Lung (tissue), 12 donors: Measurements from ENCODE around the gene UBE2I. TPM values are rescaled to one million over a fixed set of nuclear protein-coding genes. Genes with fewer than 3 reads are reported as not detected.
"Not testable (repeated sequence)": the region's sequence is repeated elsewhere in the genome, so short reads cannot be mapped to it uniquely, and the experiment has no call there.

ENCODE experiments used
- ATAC-seq: fragments of 200-7000 bp; cut with Tn5 transposase; one replicate; pipeline ENCODE4 v1.9.1; 2020; ENCODE audit warnings: moderate number of reproducible peaks; ENCODE audit not compliant: insufficient read depth, low FRiP score
- DNase-seq, 3 donors: peaks; one replicate each; pipeline ENCODE4 v3.0.0-alpha.2; 2013 to 2017
- H3K27ac ChIP-seq, 2 donors: one replicate each; pipeline ENCODE4 v1.5.1; 2013; ENCODE audit warnings: mild to moderate bottlenecking in 2 of 2, moderate library complexity in 2 of 2, control low read depth in 1 of 2, inconsistent platforms in 1 of 2, low read depth in 1 of 2, low read length in 1 of 2
- H3K27me3 ChIP-seq, 3 donors: one replicate each; pipeline ENCODE4 v1.5.1; 2013; ENCODE audit warnings: low read length in 2 of 3; ENCODE audit not compliant: control insufficient read depth in 3 of 3, insufficient read depth in 3 of 3
- H3K36me3 ChIP-seq, 4 donors: one replicate each; pipeline ENCODE4 v1.5.1; 2013; ENCODE audit warnings: low read length in 4 of 4, mild to moderate bottlenecking in 1 of 4, moderate library complexity in 1 of 4; ENCODE audit not compliant: control insufficient read depth in 4 of 4, insufficient read depth in 4 of 4
- H3K4me1 ChIP-seq, 5 donors: one replicate each; pipeline ENCODE4 v1.5.1; 2013; ENCODE audit warnings: low read length in 5 of 5, mild to moderate bottlenecking in 2 of 5, moderate library complexity in 1 of 5; ENCODE audit not compliant: control insufficient read depth in 5 of 5, insufficient read depth in 5 of 5
- H3K4me3 ChIP-seq: one replicate; pipeline ENCODE4 v1.5.1; 2013; ENCODE audit warnings: mild to moderate bottlenecking, control low read depth, moderate library complexity
- H3K9ac ChIP-seq, 2 donors: one replicate each; pipeline ENCODE4 v1.5.1; 2013; ENCODE audit warnings: low read length in 2 of 2, control low read depth in 1 of 2; ENCODE audit not compliant: insufficient read depth in 1 of 2
- H3K9me3 ChIP-seq, 4 donors: one replicate each; pipeline ENCODE4 v1.5.1; 2013; ENCODE audit warnings: low read length in 3 of 4, mild to moderate bottlenecking in 1 of 4, moderate library complexity in 1 of 4; ENCODE audit not compliant: control insufficient read depth in 4 of 4, insufficient read depth in 3 of 4
- WGBS, 2 donors: extraction: QIAGEN DNeasy Blood & Tissue Kit; methylation state at CpG; one replicate each; pipeline ENCODE4 v1.1.7; 2013; 5-methylcytosine and 5-hydroxymethylcytosine counted together
- polyA plus RNA-seq, 2 donors: library from polyadenylated mRNA; stranded (reverse); fragments of 200-250 nt; gene quantifications; one replicate each; pipeline ENCODE4 v1.2.1, GENCODE V29; 2013
- total RNA-seq, 2 donors: library from RNA; depleted of rRNA in 1 of 2; stranded (reverse); fragments of >200 nt in 1 of 2; gene quantifications; one replicate each; pipeline ENCODE4 v1.2.1, GENCODE V29; 2014 to 2021
- TF ChIP-seq, protein P1 (sequence below): IDR thresholded peaks from 2 replicates; pipeline ENCODE4 v1.5.1; 2012; ENCODE audit warnings: mild to moderate bottlenecking; ENCODE audit errors: control extremely low read depth, extremely low read depth
- donor health status: control.
- donor health status: control.
- donor health status: Bipolar disorder and iron deficiency.
- donor health status: healthy.
- donor health status: DM: yes; HTN: yes; CAD: no.

Gene UBE2I
- total and polyA plus RNA-seq, 4 donors = 63.9 to 96.8 (median 81.5) TPM

DNA sequence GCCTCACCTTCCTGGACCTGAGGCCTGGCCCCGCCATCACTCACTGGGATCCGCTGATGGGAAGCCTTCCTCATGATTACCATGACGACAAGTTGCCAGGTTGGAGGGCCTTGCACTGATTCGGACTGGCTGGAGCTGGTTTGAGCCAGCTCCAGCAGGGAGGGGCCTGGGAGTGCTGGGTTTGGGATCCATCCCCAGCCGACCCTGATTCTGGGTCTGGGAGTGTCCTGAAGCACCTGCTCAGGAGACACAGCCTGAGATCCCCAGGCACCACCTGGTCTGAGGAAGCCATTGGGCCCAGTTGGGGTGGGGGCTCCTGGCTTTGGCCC is 18.1 kb downstream of the UBE2I start:
- DNase-seq (no peak), ATAC-seq (no peak)
- Histone ChIP-seq H3K4me3 (no peak overlapping the region), H3K27ac (no peak overlapping the region), H3K27me3 (peaks cover 0 to 13% (median 10%) of the 10 kb centered on the region in 3 donors), H3K4me1 (peaks cover 0 to 13% (median 13%) of the 10 kb centered on the region in 5 donors), H3K9me3 (peaks cover 0 to 5% (median 0%) of the 10 kb centered on the region in 4 donors), H3K9ac (no peak overlapping the region), H3K36me3 (peaks cover 4 to 32% (median 6%) of the 10 kb centered on the region in 4 donors)
- WGBS, 2 donors = 73 to 84% methylated on average over 5 of the region's 5 CpGs
- TF ChIP-seq, protein P1, sequence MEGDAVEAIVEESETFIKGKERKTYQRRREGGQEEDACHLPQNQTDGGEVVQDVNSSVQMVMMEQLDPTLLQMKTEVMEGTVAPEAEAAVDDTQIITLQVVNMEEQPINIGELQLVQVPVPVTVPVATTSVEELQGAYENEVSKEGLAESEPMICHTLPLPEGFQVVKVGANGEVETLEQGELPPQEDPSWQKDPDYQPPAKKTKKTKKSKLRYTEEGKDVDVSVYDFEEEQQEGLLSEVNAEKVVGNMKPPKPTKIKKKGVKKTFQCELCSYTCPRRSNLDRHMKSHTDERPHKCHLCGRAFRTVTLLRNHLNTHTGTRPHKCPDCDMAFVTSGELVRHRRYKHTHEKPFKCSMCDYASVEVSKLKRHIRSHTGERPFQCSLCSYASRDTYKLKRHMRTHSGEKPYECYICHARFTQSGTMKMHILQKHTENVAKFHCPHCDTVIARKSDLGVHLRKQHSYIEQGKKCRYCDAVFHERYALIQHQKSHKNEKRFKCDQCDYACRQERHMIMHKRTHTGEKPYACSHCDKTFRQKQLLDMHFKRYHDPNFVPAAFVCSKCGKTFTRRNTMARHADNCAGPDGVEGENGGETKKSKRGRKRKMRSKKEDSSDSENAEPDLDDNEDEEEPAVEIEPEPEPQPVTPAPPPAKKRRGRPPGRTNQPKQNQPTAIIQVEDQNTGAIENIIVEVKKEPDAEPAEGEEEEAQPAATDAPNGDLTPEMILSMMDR = no peak

DNA sequence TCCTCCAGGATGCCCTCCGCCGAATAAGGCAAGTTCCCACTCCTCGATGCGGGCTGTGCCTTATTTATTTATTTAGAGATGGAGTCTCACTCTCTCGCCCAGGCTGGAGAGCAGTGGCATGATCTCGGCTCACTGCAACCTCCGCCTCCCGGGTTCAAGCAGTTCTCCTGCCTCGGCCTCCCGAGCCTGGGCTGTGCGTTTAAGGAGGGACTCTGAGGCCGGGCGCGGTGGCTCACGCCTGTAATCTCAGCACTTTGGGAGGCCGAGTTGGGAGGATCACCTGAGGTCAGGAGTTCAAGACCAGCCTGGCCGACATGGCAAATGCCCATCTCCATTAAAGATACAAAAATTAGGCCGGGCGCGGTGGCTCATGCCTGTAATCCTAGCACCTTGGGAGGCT is 18.7 kb downstream of the UBE2I start:
- ATAC-seq, DNase-seq, H3K9me3 ChIP-seq, H3K4me3 ChIP-seq, H3K27ac ChIP-seq, H3K9ac ChIP-seq: not testable (repeated sequence)
- WGBS, 2 donors = 90 to 91% methylated on average over 20 of the region's 20 CpGs
- peaks cover 4 to 32% (median 6%) of the 10 kb centered on the region in 4 donors for H3K36me3 ChIP-seq
- peaks cover 0 to 16% (median 14%) of the 10 kb centered on the region in 5 donors for H3K4me1 ChIP-seq
- H3K27me3 ChIP-seq = peaks cover 0 to 18% (median 12%) of the 10 kb centered on the region in 3 donors

DNA sequence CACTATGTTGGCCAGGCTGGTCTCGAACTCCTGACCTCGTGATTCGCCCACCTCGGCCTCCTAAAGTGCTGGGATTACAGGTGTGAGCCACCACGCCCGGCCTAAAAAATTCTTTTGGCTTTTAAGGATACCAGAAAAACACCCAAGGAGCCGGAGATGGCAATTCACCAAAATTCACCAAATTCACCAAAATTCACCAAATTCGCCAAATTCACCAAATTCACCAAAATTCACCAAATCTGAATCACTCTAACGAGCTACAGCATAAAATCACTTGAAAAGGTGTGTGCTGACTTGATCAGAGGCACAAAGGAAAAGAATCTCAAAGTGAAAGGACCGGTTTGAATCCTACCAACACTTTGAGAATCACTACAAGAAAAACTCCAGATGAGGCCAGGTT is 19.5 kb downstream of the UBE2I start:
- H3K27me3 ChIP-seq = peaks cover 0 to 18% (median 12%) of the 10 kb centered on the region in 3 donors
- DNase-seq, ATAC-seq, H3K27ac ChIP-seq, H3K9ac ChIP-seq, H3K9me3 ChIP-seq, H3K4me3 ChIP-seq: not testable (repeated sequence)
- peaks cover under 1 to 24% (median 3%) of the 10 kb centered on the region in 4 donors for H3K36me3 ChIP-seq
- WGBS, 2 donors = 95 to 96% methylated on average over 10 of the region's 10 CpGs
- H3K4me1 ChIP-seq = peaks cover 0 to 18% (median 14%) of the 10 kb centered on the region in 5 donors

DNA sequence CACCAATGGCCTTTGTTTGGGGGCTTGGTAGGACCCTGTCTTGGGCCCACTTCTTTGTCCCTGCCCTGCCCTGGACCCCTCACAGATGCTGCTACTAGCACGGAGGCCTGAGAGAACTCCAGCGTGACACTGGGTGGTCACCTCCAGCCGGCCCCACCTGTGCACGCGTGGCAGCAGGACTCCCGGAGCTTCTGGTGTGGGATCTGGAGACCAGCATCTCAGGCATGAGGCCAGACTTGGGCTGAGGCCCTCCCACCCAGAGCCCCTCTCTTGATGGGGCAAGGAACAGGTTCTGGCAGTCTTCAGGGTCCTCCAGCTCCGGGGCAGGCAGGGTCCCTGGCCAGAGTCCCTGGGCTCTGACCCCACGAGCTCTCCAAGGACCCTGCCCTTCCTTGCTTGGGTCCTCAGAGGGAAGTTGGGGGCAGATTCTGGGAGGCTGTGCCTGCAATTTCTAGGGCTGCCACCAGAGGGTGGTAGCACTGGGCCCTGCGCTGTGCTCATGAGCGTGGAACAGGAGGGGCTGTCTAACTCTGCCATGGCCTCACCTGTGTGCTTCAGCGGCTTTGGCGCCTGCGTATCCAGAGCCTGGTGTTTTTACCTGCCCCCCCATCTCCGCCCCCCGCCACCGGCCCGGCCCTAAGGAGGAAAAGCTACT is 21.0 kb downstream of the UBE2I start:
- no peak for ATAC-seq

More for the DNA sequence above, 21.0 kb downstream of the UBE2I start:
- TF ChIP-seq, protein P1 = no peak
- no peak overlapping the region for H3K4me3 ChIP-seq
- H3K9ac ChIP-seq = no peak overlapping the region
- no peak overlapping the region for H3K27ac ChIP-seq
- peaks cover 0 to 3% (median 0%) of the 10 kb centered on the region in 4 donors for H3K9me3 ChIP-seq
- H3K27me3 ChIP-seq = peaks cover 0 to 29% (median 20%) of the 10 kb centered on the region in 3 donors
- no peak for DNase-seq
- H3K4me1 ChIP-seq = peaks cover 0 to 18% (median 14%) of the 10 kb centered on the region in 5 donors
- H3K36me3 ChIP-seq = peaks cover 0 to 11% (median 2%) of the 10 kb centered on the region in 4 donors
- WGBS, 2 donors = 74 to 77% methylated on average over 17 of the region's 17 CpGs
